ENCODE data around the gene GNG14. TPM values are rescaled to one million over a fixed set of nuclear protein-coding genes. Genes with fewer than 3 reads are reported as not detected.
A peak's percentile ranks its signal among the peaks of the same experiment; 100 is the strongest.
"Not testable (repeated sequence)": the region's sequence is repeated elsewhere in the genome, so short reads cannot be mapped to it uniquely, and the experiment has no call there.

The GNG14 gene
- not detected for total RNA-seq (ENCODE audit: insufficient read depth, low replicate concordance)

DNA sequence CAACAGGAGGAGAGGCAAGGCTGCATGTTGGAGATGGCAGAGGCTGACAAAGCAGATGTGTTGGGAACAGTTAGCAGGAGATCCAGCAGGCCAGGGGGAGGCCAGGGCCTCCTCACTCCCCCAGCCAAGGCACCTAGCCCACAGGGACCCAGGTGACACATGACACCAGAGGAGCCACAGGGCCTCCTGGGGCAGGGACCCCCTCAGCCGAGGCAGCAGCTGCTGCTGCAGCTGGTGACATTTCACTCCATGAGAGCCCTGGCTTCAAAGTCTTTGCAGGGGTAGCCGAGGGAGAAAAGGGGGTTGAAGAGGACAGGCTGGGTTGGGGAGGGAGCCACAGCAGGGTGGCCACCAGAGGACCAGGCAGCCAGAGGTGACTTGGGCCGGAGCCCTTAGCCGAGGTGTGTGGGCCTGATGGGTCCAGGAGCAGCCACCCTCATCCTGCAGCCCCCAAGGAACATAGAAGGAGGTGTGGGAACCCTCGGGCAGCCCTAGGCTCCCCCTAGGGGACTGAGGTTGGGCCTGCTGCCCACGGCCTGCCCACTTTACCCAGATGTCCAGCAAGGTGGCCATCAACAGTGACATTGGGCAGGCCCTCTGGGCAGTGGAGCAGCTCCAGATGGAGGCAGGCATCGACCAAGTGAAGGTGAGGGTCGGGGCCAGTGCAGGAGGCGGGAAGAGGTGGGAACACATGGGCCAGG lies at the start of gene GNG14:
Gene GNG14 (plus strand): TSS at position 503 of the 701 bp plus-strand sequence. CDS start 51 bp downstream, at position 554.
- no peak for DNase-seq (ENCODE audit: low spot score)

DNA sequence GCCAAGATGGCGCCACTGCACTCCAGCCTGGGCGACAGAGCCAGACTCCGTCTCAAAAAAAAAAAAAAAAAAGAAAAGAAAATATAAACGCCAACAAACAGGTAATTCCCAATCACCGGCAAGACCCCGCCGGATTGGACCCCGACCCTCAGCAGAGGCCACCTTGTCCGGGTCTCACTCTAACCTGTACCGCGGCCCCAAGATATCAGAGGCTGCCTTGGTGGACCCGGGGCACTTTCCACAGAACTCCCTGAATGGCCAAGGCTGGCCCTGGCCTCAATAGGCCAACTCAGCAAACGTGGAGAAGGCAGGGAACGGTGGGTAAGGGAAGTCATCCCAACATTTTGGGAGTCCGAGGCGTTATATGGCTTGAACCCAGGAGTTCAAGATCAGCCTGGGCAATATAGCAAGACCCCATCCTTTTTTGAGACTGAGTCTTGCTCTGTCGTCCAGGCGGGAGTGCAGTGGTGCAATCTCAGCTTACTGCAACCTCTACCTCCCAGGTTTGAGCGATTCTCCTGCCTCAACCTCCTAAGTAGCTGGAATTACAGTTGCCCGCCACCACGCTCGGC lies 49.1 kb upstream of the GNG14 start:
- DNase-seq (ENCODE audit: low spot score): no peak

DNA sequence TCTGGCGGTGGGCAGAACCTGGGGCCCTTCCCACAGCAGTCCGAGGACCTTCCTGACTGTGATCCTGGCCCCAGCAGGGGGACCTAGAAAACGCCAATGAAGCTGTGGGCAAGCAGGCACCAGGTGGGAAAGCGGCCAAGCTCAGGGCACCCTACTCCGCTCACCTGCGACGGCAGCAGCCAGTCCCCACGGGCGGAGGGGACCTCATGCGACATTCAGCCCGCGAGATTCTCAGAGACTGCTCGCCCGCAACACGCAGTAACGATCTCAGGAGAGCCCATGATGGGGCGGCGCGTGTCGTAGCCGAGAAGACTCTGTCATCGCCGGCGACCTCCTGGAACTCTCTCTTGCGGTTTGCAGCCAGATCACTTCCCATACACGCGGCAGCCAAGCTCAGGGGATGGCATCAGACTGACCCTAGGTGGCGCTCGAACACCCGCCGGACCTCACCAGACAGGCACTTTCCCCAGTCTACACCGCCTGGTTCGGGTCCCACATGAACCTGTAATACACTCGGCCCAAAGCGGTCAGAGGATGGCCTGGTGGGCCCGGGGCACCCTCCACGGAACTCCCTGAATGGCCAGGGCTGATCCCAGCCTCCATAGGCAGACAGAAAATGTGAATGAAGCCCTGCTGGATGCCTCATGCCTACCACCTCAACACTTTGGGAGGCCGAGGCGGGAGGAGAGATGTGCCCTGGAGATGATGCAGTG lies 47.7 kb upstream of the GNG14 start:
- DNase-seq (ENCODE audit: low spot score): peak; percentile 69

DNA sequence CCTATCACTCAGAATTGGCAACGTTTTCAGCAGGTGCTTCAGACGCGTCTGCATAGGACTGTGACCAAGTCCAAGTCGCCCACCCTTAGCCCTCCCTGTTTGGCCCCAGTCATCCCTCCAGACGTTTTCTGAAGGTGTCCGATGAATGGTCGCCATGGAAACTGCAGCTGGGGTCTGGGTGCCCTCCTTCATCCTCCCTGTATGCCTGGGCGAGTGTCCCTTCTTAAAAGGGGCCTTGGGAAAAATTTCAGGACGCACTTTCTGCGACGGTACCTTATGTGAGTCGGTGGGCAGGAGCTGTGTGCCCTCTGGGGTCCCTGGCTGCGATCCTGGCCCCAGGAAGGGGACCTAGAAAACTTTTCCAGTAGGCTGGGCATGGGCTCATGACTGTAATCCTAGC lies 46.3 kb upstream of the GNG14 start:
- DNase-seq (ENCODE audit: low spot score): no peak

DNA sequence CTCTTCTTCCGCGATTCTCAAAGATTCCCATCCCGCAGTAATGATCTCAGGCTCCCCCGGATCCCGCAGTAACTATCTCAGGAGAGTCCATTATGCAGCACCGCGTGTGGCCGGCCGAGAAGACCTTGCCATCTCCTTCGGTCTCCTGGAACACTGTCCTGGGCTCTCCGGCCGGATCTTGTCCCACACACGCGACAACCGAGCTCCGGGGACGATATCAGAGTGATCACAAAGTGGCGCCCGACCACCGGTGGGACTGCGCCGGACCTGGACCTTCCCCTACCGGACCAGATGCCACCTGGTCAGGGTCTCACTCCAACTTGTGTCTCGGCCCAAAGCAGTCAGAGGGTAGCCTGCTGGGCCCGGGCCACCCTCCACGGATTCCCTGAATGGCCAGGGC lies 45.3 kb upstream of the GNG14 start:
- DNase-seq (ENCODE audit: low spot score): no peak

DNA sequence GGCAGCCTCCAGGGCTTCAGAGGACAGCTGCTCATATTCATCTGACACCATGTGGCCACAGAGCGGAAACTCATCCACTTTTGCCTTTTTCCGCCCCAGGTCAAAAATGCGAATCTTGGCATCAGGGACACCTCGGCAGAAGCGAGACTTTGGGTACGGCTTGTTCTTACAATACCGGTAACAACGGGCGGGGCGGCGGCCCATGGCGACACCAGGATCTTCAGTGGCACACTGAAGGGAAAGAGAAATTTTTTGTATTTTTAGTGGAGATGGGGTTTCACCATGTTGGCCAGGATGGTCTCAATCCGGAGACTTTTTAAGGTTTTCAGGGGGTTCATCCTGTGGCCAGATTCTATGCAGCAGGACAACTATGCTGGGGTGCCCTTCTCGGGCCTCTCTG lies 44.1 kb upstream of the GNG14 start:
- not testable (repeated sequence) for DNase-seq (ENCODE audit: low spot score)

DNA sequence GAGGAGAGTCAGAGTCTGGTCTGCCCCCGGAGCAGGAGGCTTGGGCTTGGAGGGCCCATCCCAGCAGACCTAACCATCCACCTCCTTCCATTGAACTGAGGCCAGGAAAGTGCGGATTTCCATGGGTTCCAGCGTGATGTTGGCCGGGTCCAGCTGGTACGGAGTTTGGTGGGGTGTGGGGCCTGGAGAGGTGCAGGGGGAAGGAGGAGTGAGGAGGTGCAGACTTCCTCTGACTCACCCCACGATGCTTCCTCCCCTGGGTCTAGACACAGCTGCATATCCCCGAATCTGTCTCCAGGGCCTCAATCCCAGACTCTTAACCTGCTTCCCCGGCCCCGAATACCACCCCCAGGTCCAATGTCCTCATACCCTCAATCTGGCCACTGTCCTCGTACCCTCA lies 41.2 kb upstream of the GNG14 start:
- no peak for DNase-seq (ENCODE audit: low spot score)

DNA sequence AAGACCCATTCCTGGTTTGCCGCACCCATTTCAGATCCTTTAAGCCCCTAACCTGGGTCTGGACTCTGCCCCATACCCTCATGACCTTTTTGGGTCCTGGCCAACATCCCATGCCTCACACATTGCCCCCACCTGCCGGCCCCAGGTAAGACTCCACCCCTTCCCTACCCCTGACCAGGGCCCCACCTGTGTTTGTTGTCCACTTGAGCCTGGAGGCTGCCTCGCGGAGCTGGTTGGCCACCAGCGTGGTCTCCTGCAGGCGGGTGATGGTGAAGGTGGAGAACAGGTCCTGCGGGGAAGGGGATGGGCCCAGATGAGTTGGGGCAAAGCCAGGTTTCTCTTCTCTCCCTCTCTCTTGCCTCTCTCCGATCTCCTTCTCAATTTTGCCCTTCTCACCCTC lies 40.8 kb upstream of the GNG14 start:
- no peak for DNase-seq (ENCODE audit: low spot score)

DNA sequence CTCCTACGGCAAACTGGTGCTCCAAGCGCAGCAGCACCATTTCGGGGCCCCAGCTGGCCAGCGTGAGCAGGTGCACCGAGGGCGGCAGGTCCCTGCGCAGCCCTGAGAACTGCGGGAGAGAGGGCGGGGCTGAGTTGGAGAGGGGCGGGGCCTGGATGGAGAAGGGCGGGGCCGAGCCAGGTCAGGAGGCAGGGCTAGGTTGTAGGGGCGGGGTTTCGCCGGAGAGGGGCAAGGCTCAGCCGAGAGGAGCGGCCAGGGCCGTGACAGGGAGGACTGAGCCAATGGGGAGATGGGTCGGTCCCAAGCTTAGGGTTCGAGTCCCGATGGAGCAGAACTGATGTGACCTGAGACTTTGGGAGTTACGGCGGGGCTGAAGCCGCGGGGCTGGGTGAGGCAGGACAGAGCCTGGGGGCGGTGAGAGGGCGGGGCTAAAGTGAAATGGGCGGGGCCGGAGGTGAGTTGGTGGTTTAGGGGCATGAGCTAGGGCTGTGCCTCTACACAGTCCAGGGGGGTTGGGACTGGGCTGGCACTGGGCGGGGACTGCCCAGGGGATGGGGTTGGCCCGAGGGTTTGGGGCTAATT lies 40.2 kb upstream of the GNG14 start:
- no peak for DNase-seq (ENCODE audit: low spot score)

DNA sequence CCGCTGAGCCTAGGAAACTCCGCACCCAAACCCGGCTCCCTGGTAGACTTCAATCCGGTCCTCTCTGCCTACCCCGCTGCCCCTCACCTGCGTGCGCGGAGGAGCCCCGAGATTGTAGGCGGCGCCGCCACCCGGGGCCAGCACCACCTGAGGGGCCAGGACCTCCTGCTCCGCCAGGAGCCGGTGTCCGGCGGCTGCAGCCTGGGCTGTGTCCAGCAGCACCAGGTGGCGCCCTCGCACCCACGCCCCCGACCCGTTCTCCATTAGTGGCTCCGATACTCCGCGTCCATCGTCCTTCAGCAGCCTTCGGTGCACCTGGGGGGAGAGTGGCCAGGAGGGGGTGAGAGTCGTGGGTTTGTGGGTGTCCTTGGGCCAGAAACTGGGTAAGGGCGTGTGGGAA lies 39.7 kb upstream of the GNG14 start:
- DNase-seq (ENCODE audit: low spot score): no peak

DNA sequence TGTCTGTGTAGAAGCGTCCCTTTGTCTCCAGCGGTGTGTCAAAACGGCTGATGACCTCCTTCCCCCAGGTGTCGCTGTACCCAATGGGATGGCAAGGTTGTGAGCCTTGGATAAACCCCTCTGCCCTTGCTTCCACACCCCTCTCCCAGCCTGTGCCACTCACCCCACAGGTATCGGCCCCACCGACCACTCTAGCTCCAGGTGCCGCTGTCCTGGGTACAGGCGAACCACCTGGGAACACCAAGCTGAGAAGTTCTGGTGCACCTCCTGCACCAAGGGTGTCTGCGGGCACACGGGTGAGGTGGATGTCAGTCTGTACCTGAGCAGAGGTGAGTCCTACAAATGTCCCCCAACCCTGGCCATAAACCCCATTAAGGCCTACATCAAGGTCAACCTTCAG lies 37.9 kb upstream of the GNG14 start:
- no peak for DNase-seq (ENCODE audit: low spot score)

DNA sequence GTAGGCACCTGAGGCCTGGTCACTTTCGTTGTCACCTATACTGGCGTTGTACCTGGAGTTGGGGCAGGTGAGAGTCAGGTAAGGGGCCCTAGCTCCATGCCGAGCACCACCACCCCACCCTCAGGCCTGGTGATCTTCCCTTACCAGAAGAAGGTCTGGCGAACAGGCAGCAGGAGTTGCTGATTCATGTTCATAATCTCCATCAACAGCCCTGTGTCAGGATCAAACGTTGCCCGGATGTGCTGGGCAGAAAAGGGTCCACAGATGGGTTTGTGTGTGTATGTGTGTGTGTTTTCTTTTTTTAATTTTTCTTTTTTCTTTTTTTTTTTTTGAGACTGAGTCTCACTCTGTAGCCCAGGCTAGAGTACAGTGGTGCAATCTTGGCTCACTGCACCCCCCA lies 35.6 kb upstream of the GNG14 start:
- no peak for DNase-seq (ENCODE audit: low spot score)

DNA sequence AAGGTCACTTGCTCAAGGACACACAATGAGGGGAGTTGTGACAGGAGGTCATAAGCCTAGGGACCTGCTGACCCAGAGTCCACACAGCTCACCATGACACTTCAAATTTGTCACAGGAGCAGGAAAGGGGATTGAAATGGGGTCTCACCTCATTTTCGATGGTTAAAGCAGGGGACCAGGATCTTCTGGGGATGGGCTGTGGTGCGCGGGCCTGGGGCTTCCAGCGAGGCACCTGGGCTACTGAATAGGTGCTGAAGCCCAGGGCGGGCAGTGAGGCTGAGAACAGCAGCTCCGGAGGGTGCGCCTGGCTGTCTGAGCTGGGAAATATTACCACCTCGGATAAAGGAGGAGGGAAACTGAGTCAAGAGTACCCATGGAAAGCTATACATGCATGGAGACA lies 32.3 kb upstream of the GNG14 start:
- no peak for DNase-seq (ENCODE audit: low spot score)

DNA sequence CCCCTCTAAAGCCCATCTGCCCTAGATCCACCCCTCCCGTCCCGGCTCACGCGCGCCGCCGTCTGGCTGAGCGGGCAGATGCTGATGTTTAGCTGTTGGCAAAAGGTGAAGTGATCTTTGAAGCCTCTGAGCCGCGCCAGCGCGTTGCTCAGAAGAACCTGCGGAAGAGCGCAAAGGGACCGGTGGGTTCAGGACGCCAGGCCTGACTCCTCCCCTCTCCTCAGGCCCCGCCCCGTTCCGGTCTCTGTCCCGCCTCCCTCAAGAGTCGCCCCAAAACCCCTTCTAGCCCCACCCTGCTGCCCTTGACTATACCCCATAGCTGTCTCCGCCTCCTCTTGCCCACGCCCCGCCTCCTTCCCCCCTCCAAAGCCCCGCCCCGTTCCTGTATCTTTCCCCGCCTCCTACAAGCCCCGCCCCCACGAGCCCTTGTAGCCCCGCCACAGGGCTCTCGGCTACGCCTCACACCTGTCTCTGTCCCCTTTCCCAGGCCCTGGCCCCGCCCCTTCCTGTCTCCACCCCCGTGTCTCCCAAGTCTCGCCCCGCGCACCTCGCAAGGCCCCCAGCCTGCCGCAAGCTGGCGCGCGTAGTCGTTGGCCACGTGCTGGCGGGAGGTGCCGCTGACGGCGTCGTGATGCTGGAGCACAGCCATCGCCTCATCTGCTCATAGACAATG lies 30.8 kb upstream of the GNG14 start:
- no peak for DNase-seq (ENCODE audit: low spot score)

DNA sequence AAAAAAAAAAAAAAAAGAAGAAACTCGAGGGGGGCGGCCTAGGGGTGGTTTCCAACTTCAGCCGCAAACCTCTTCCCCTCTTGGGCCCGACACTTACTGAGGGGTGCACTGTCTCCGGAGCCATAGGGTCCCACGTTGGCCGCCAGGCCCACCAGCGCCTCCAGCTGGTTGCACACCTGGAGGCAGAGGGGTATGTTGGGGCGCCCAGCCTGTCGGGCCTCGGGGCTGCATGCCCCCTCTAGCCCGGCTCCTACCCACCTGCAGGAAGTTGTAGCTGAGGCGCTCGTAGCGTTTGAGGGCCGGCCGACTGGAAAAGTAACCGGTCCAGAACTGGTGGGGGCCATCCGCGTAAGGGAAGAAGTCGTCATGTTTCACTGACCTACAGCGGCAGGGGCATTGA lies 29.8 kb upstream of the GNG14 start:
- DNase-seq (ENCODE audit: low spot score): no peak

DNA sequence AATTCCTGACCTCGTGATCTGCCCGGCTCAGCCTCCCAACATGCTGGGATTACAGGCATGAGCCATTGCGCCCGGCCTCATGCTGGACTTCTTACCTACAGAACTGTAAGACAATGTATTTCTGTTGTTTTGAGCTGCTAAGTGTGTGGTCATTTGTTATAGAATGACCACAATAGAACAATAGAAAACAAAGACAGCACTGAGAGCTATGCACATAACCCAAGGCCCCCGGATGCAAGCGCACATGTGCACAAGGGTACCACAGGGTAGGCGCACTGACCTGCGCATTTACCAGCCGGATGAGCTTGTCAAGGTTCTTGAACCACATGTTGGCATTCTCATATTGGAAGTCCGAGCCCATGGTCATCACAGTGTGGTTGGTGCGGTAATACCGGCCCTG lies 26.8 kb upstream of the GNG14 start:
- DNase-seq (ENCODE audit: low spot score): no peak

DNA sequence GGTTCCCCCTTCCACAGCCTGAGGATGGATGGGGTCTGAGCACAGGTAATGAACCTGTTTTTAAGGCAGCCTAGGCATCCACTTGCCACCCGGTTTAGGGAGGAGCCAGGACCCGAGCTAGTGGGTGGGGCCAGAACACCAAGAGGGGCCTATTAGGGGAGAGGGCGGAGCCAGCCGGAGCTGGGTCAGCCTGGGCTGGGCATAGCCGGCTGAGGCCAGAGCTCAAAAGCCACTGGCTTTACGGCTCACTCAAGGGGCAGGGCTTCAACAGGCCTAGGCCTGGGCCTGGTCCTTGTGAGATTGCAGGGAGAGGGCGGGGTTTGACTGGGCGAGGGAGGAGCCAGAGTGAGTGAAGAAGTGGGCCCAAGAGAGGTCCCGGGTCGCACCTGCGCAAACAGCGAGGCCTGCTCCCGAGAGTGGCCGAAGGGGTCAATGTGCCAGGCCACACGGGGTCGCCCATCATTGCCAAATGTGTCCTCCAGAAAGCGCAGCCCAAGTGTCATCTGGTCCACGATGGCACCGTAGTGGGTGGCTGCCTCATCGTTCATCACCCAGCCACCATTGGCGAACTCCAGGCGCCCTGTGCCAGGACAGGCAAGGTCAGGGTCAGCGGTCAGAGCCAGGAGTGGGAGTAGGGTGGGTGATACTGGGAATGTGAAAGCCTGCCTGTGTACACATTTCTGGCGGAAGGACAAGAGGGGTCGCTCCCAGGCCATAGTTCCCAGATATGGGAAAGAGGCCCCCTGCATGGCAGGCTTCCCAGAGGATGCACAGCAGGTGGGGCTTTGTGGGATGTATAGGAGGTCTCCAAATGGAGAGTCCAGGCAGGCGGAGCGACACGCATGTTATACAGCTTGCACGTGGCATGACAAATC lies 23.2 kb upstream of the GNG14 start:
- no peak for DNase-seq (ENCODE audit: low spot score)

DNA sequence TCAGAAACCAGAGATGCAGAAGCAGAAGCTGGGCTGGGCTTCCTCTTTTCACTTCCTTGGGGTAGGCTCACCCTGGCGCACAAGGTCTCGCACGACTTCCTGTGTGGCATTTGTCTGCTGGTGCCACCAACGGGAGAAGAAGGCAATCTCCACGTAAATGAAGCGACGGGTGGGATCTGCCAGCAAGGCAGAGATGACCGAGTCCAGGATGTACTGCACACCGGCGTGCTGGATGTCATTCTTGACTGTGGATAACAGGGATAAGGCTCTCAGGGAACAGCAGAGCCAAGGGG lies 22.6 kb upstream of the GNG14 start:
- DNase-seq (ENCODE audit: low spot score): peak; percentile 44

DNA sequence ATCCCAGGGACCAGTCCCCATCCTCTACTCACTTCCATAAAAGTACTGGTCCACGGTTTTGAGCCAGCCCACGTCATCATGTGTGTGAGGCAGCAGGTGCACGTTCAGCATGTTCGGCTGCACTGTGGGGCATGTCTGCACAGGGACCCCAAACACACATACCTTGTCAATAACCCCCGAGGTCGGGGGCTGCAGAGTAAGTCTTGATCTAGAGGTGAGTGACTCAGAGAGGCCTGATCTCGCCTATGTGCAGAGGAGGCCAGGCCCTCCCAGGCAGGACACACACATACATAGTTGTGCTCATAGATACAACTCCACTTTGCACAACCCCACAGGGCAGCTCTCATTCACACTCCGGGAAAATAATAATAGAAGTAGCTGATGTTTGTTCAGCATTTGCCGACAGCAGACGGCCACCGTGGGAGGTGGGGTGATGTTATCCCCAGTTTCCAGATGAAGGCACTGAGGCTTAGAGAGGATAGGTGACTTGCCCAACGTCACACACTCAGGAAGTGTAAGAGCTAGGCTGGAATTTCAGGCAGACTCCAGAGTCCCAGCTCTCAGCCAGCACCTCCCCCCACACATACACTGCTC lies 22.0 kb upstream of the GNG14 start:
- no peak for DNase-seq (ENCODE audit: low spot score)

DNA sequence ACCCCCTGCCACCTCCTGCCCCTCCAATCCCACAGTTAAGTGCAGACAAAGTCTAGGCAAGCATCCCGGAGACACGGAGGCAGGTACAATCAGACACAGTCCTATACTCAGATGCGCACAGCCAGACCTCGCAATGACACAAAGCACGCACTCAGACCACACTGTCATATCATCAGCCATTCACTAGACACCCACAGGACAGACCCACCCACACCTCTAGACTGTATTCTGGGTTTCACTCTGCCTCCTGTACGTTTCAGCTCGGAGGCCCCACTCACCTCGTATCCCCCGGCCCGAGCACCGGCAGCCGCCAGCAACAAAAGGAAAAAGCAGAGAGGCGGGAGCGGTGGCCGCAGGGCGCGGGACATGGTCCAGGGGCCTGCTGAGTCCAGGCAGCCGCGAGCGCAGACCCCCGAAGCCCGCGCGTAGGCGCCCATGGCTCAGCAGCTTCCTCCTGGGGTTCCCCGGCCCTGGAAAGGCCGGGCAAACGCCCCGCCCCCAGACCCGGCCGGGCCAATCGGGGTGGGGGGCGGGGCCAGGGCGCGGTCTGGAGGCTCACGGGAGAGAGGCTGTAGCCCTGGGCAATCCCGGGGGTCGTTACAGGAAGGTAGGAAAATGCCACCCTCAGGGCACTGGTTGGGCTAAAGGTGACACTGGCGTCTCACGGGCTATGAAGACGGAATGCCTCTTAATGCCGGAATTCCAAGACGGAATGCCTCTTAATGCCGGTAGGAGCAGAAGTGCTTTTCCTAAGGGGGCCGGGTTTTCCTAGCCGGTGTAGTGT lies 21.3 kb upstream of the GNG14 start, which contains the start of the genes MAN2B1 and WDR83:
Gene MAN2B1 (minus strand): TSS at position 478 of the 784 bp plus-strand sequence. CDS start 41 bp downstream, at position 437.
Gene WDR83 (plus strand): TSS at position 543 of the 784 bp plus-strand sequence. CDS start 2,984 bp downstream, outside the sequence.
- DNase-seq (ENCODE audit: low spot score): peak; percentile 82
